ENCODE results near the gene RHOG. TPM values are rescaled to one million over a fixed set of nuclear protein-coding genes. Genes with fewer than 3 reads are reported as not detected.
"Not testable (repeated sequence)": the region's sequence is repeated elsewhere in the genome, so short reads cannot be mapped to it uniquely, and the experiment has no call there.

RHOG gene
- total RNA-seq, 1 experiment from 2014 or later = 17.3 TPM

DNA sequence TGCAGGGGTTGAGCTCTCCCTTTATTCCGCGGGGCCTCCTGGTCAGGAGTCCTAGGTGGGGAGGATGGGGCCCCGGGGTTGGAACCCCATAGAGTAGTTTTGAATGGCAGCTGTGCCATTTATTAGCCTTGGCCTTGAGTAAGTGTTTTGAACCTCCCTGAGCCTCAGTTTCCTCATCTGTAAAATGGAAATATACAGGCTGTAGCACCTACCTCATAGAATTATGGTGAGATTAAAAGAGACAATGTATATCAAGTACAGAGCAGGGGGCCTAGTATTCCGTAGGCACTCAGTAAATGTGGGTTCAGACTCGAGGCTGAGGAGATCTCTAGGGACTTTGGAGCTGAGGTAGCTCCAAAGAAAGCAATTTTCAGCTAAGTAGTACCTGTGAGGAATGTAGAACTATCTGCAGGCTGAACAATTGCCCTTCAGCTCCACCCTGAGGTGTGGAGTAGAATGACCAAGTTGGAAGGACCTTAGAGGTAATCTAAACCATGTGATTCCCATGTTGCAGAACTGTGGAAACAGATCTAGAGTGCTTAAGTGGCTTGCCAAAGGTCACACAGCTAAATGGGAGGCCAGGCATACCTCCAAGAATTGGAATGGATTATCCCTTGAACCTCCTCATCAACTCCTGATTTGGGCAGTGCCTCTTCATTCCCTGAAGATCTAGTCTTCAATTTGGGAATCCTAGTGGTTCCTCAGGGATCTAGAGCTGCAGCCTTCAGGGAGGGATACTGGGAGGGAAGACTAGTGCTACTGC is 31.7 kb downstream of the RHOG start:
- peak; percentile 36 for DNase-seq (ENCODE audit: low read depth)

DNA sequence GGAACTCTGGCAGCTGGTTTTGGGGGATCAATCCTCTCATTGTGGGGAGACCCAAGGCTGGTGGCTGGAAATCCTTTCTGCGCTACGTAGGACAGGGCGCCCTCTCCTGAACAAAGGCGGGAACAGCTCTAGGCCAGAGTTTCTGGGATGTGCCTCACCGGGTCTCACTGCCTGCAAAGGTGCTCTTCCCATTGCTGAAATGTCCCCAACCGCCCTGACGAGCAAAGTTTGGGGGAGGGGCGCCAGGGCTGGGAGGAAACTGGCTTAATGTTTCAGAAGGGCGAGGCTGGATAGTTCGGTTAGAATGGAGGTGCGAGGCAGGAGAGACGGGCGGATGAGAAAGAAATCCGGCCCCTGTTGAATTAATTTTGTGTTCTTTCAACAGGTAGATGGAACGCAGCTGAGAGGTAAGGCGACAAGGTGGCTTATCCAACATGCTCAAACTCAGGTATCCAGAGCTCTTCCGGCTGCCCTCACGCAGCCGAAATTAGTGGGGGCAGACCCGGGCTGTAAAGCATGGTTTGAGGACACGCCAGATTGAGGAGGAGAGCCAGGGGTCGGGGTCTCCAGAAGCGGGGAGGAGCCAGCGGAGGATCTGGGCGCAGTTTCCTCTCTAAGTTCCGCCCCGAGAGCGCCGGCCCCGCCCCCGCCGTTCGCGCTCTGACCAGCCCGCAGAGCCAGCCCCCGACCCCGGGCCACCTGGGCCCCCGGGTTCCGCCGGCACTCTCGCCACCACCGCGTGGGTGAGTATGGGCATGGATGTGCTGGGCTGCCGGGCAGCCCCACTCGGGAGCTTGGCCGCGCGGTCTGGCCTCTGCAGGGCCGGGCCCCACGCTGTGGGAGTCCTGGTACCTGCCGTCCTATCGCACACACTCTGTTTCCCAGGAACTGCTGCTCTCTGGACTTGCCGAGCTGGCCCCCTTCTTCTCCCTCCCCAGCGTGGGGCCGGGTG is 32.6 kb downstream of the RHOG start, which contains the start of gene PGAP2:
Gene PGAP2, plus strand, starts transcription at position 652 of the 952 bp plus-strand sequence. CDS start 2,700 bp downstream, outside the sequence.
- DNase-seq (ENCODE audit: low read depth) = peak; percentile 61

GRCh38 chr11:3803726-3804495 is 36.8 kb downstream of the RHOG start:
- peak; percentile 59 for DNase-seq (ENCODE audit: low read depth)

- DNase-seq (ENCODE audit: low read depth) = no peak
Measured at GRCh38 chr11:3802011-3802790, 38.6 kb downstream of the RHOG start.

DNA sequence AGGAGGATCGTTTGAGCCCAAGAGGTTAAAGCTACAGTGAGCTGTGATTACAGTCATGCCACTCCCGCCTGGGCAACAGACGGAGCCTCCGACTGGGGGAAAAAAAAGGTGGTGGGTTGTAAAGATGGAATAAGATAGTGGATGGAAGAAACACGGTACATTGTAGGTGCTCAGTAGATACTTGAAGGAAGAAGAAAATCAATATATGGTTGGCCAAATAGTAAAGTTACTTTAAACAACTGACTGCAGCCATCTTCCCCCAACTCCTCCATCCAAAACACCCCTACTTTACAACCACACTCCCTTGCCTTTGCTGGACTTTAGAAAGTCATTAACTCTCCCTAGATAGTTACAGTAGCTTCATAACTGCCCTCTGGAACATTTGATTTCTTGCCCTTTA is 40.9 kb downstream of the RHOG start:
- DNase-seq (ENCODE audit: low read depth) = no peak

DNA sequence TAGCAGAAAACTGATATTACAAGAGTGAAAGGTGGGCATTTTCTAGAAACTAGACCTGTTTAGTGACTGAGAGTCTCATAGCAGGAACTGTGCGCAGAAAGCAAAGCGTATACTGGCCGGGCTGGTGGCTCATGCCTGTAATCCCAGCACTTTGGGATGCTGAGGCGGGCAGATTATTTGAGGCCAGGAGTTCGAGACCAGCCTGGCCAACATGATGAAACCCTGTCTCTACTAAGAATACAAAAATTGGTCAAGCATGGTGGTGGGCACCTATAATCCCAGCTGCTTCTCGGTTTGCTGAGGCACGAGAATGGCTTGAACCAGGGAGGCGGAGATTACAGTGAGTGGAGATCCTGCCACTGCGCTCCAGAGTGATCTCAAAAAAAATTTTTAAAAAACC is 41.6 kb downstream of the RHOG start:
- no peak for DNase-seq (ENCODE audit: low read depth)

DNA sequence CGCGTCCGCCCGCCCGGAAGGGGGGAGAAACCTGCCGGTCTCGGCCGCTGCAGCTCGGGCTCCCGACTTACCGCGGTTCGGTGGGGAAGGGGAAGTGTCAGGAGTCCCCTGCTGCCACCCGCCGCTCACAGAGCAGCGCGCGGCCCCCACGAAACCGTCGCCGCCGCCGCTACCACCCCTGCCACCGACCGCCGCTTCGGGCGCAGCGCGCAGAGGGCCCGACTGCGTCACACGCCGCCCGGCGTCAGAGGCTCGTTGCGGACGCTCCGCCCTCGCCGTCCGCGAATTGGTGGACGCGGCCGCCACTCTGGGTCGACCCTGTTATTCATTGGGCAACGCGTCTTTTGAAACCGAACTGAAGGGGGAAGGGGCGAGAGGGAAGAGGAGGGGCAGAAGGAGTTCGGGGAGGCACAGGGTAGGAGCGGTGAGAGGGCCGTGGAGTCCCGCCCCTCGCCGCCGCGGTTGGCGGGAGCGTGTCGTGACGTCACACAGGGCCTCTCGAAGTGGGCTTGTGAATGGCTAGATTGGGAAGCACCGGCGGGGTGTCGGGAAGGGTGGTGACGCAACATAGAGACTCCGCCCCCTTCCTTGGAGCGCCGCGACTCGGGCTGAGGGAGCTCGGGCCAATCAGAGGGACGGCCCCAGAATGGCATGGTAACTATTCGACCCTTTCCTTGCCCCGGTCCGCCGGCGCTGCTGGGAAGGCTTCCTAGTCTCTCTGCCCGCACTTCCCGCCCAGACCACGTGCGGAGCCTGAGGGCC is 43.2 kb downstream of the RHOG start, which contains the start of gene NUP98:
Gene NUP98, minus strand, starts transcription at position 226 of the 762 bp plus-strand sequence. CDS start 15,437 bp downstream, outside the sequence.
- DNase-seq (ENCODE audit: low read depth) = peak; percentile 100

GRCh38 chr11:3796801-3797328 is 43.9 kb downstream of the RHOG start:
- no peak for DNase-seq (ENCODE audit: low read depth)

DNA sequence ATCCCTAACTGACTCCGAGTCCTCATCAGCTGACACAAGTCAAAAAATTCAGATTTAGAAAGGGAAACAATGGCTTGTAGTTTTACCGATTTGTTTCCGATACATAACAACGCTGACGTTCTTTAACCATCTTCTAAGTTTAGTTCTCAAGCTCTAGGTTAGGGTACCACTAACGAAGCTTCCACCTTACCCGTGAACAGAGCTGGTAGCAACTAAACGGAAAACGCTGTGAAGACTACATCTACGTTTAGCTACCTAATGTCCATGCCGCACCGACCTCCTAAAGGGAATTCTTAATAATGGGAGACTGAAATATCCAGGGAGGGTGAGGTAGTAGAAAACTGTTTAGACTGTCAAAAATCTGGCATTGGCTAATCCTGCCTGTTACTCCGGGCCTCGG is 44.4 kb downstream of the RHOG start:
- DNase-seq (ENCODE audit: low read depth) = no peak

DNA sequence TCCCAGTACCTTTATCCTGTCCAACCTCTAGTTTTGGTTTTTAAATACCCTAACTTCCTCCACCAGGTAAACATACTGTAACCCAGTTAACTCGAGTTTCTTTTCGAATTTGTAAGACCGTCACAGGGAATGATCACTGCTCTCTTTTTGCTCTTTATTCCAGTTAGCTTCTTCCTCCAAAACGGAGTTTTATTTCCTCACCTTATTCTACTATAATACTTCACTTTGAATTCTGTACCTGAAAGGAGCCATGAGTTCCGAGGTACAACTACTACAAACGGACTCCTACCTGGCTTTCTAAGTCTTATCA is 44.8 kb downstream of the RHOG start:
- no peak for DNase-seq (ENCODE audit: low read depth)

GRCh38 chr11:3795131-3796001 is 45.4 kb downstream of the RHOG start:
- no peak for DNase-seq (ENCODE audit: low read depth)

DNA sequence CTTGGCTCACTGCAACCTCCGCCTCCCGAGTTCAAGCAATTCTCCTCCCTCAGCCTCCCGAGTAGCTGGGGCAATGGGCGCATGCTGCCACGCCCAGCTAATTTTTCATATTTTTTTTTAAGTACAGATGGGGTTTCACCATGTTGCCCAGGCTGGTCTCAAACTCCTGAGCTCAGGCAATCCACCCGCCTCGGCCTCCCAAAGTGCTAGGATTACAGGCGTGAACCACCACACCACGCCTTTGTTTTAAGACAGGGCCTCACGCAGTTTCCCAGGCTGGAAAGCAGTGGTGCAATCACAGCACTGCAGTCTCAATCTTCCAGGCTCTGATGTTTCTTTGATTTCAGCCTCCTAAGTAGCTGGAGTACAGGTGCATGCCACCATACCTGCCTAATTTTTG is 46.4 kb downstream of the RHOG start:
- DNase-seq (ENCODE audit: low read depth) = not testable (repeated sequence)

- no peak for DNase-seq (ENCODE audit: low read depth)
Measured at GRCh38 chr11:3786781-3787428, 53.9 kb downstream of the RHOG start.

- no peak for DNase-seq (ENCODE audit: low read depth)
Measured at GRCh38 chr11:3783611-3784010, 57.1 kb downstream of the RHOG start.

DNA sequence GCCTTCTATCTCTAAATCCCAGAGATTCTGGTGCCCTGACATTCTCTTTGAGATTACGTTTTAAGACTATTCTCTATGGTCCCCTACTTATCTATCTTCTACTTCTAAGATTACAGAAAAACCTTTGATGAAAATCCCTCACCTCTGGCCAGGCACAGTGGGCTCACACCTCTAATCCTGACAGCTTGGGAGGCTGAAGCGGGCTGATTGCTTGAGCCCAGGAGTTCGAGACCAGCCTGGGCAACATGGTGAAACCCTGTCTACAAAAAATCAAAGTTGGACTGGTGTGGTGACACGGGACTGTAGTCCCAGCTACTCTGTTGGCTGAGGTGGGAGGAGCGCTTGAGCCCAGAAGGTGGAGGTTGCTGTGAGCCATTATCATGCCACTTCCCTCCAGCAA is 57.8 kb downstream of the RHOG start:
- DNase-seq (ENCODE audit: low read depth) = no peak

GRCh38 chr11:3781423-3781822 is 59.3 kb downstream of the RHOG start:
- DNase-seq (ENCODE audit: low read depth) = no peak
